A549 (cell line): ENCODE results near the gene SPRYD7. TPM values are rescaled to one million over a fixed set of nuclear protein-coding genes. Genes with fewer than 3 reads are reported as not detected.
A peak's percentile ranks its signal among the peaks of the same experiment; 100 is the strongest.

ENCODE experiments used
- ATAC-seq, 2 experiments: fragments of 200-7000 bp in 1 of 2; fragments of >200 bp in 1 of 2; cut with Nextera tagmentation in 1 of 2; cut with Tn5 transposase in 1 of 2; 3 replicates each; pipeline versions ENCODE4 v1.8.0 to v1.9.1; 2018 to 2020; ENCODE audit warnings: mild to moderate bottlenecking in 1 of 2, moderate library complexity in 1 of 2
- CTCF ChIA-PET: fragments of 300-600 bp; sonication (Branson Sonifier 250); formaldehyde crosslinking; extraction: SDS; loops from one replicate; lab custom pipeline; 2021; ENCODE audit warnings: antibody characterized with exemption, inconsistent platforms; lab: Yijun Ruan, JAX
- POLR2A ChIA-PET: fragments of 350-600 bp; formaldehyde crosslinking; extraction: SDS; loops from one replicate; lab custom pipeline; 2021; ENCODE audit warnings: antibody characterized with exemption, inconsistent platforms; lab: Yijun Ruan, JAX
- DNase-seq, 2 experiments: peaks; one replicate each; pipeline versions ENCODE4 v3.0.0 to v3.0.0-alpha.2; 2011 to 2016; ENCODE audit warnings: low read depth in 1 of 2, low spot score in 1 of 2
- FAIRE-seq: peaks from 2 replicates; lab custom pipeline; 2011; peaks lifted over from hg19 to GRCh38; lab: Jason Lieb, UNC
- H3K27ac ChIP-seq, 2 experiments: fragments of >200 bp; sonication (Bioruptor Twin); formaldehyde crosslinking; 3 replicates each; pipeline ENCODE4 v1.5.1; 2016 to 2017
- H3K4me1 ChIP-seq: fragments of >200 bp; sonication (Bioruptor Twin); formaldehyde crosslinking; 3 replicates; pipeline ENCODE4 v1.6.1; 2016
- H3K4me2 ChIP-seq: fragments of >200 bp; sonication (Bioruptor Twin); formaldehyde crosslinking; 3 replicates; pipeline ENCODE4 v1.6.1; 2016
- H3K4me3 ChIP-seq: fragments of >200 bp; sonication (Bioruptor Twin); formaldehyde crosslinking; 3 replicates; pipeline ENCODE4 v1.5.1; 2016
- H3K9me3 ChIP-seq: fragments of >200 bp; sonication (Bioruptor Twin); formaldehyde crosslinking; 3 replicates; pipeline ENCODE4 v1.6.1; 2016
- ATOH8 ChIP-seq: fragments of 250-450 bp; sonication (Bioruptor Pico); IDR thresholded peaks from 2 replicates; pipeline ENCODE4 v1.5.0; 2020; ENCODE audit warnings: low read depth, mild to moderate bottlenecking, moderate library complexity
- BHLHE40 ChIP-seq: IDR thresholded peaks from 2 replicates; pipeline ENCODE4 v1.6.1; 2012; ENCODE audit warnings: low read depth, low read length, inconsistent platforms
- CBX8 ChIP-seq: fragments of 200-600 bp; sonication (generic); IDR thresholded peaks from 2 replicates; pipeline ENCODE4 v1.6.1; 2016
- CHD2 ChIP-seq: fragments of 150-350 bp; IDR thresholded peaks from 2 replicates; pipeline ENCODE4 v1.6.1; 2014; ENCODE audit warnings: low read length; ENCODE audit not compliant: partially characterized antibody
- CTCF ChIP-seq: fragments of >200 bp; sonication (Bioruptor Twin); formaldehyde crosslinking; IDR thresholded peaks from 3 replicates; pipeline ENCODE4 v1.5.1; 2016
- E2F6 ChIP-seq: IDR thresholded peaks from 2 replicates; pipeline ENCODE4 v1.6.1; 2012; ENCODE audit warnings: low read depth, borderline replicate concordance
- EP300 ChIP-seq, 2 experiments: fragments of >200 bp; sonication (Bioruptor Twin); formaldehyde crosslinking; IDR thresholded peaks; 2 replicates in 1 of 2; 3 replicates in 1 of 2; pipeline ENCODE4 v1.6.1; 2016 to 2017
- FOSB ChIP-seq: fragments of 250-450 bp; sonication (Bioruptor Pico); IDR thresholded peaks from 2 replicates; pipeline ENCODE4 v1.5.0; 2020; ENCODE audit warnings: mild to moderate bottlenecking, moderate library complexity
- FOSL2 ChIP-seq, 2 experiments: fragments of 450-650 bp in 1 of 2; fragments of >200 bp in 1 of 2; sonication (Bioruptor Twin) in 1 of 2; formaldehyde crosslinking; IDR thresholded peaks; 2 replicates each; pipeline versions ENCODE4 v1.5.0 to v1.6.1; 2016 to 2020; ENCODE audit warnings: mild to moderate bottlenecking in 1 of 2, moderate library complexity in 1 of 2
- FOXS1 ChIP-seq: fragments of 250-450 bp; sonication (Bioruptor Pico); IDR thresholded peaks from 2 replicates; pipeline ENCODE4 v1.5.0; 2020; ENCODE audit warnings: mild to moderate bottlenecking, moderate library complexity
- HDAC2 ChIP-seq: fragments of 200-600 bp; sonication (generic); IDR thresholded peaks from 2 replicates; pipeline ENCODE4 v1.6.1; 2016
- HOXA7 ChIP-seq: fragments of 250-450 bp; sonication (Bioruptor Pico); IDR thresholded peaks from 2 replicates; pipeline ENCODE4 v1.5.0; 2020; ENCODE audit warnings: mild to moderate bottlenecking, moderate library complexity
- JUNB ChIP-seq: fragments of >200 bp; sonication (Bioruptor Twin); formaldehyde crosslinking; IDR thresholded peaks from 2 replicates; pipeline ENCODE4 v1.6.1; 2016
- MAFK ChIP-seq: fragments of 450-650 bp; IDR thresholded peaks from 2 replicates; pipeline ENCODE4 v1.6.1; 2014; ENCODE audit not compliant: partially characterized antibody
- PBX3 ChIP-seq: IDR thresholded peaks from 2 replicates; pipeline ENCODE4 v1.6.1; 2012
- PHF8 ChIP-seq: fragments of 200-600 bp; sonication (generic); IDR thresholded peaks from 2 replicates; pipeline ENCODE4 v1.6.1; 2016; ENCODE audit warnings: low read depth, mild to moderate bottlenecking, antibody characterized with exemption, moderate library complexity, borderline replicate concordance
- RAD21 ChIP-seq, 2 experiments: fragments of >200 bp in 1 of 2; sonication (Bioruptor Twin) in 1 of 2; formaldehyde crosslinking in 1 of 2; IDR thresholded peaks in 1 of 2; conservative IDR thresholded peaks in 1 of 2; 2 replicates in 1 of 2; 3 replicates in 1 of 2; pipeline ENCODE4 v1.6.1; 2012 to 2018; ENCODE audit warnings: inconsistent platforms in 1 of 2
- RCOR1 ChIP-seq: fragments of 150-350 bp; IDR thresholded peaks from 2 replicates; pipeline ENCODE4 v1.6.1; 2014; ENCODE audit warnings: antibody characterized with exemption, low read length, low read depth
- RNF2 ChIP-seq: fragments of 200-600 bp; sonication (generic); IDR thresholded peaks from 2 replicates; pipeline ENCODE4 v1.6.1; 2016; ENCODE audit warnings: low read depth, mild to moderate bottlenecking, antibody characterized with exemption, moderate library complexity, borderline replicate concordance
- SMC3 ChIP-seq: fragments of >200 bp; sonication (Bioruptor Twin); formaldehyde crosslinking; IDR thresholded peaks from 3 replicates; pipeline ENCODE4 v1.6.1; 2018; ENCODE audit warnings: inconsistent platforms
- TP53 ChIP-seq: fragments of 250-450 bp; sonication (Bioruptor Pico); IDR thresholded peaks from 2 replicates; pipeline ENCODE4 v1.5.0; 2021; ENCODE audit warnings: mild to moderate bottlenecking, moderate library complexity
- ZFP36 ChIP-seq: fragments of 450-650 bp; IDR thresholded peaks from 2 replicates; pipeline ENCODE4 v1.6.1; 2014; ENCODE audit warnings: borderline replicate concordance; ENCODE audit not compliant: partially characterized antibody
- WGBS: methylation state at CpG from one replicate; pipeline ENCODE4 v1.1.6; 2017; ENCODE audit errors: missing lambda C conversion rate; 5-methylcytosine and 5-hydroxymethylcytosine counted together
- polyA plus RNA-seq, 4 experiments: library from polyadenylated mRNA; depleted of rRNA in 3 of 4; stranded (reverse); fragments of >200 nt; fragmentation: RNase III in 1 of 4; extraction: RNeasy Plus Mini Kit Qiagen cat#74134 plus additional on column Dnase treatment in 1 of 4; gene quantifications; 2 replicates in 3 of 4; 3 replicates in 1 of 4; pipeline ENCODE4 v1.2.3, GENCODE V29; 2011 to 2017

Gene SPRYD7
- polyA plus RNA-seq, 2 of the 4 experiments (the other 2 are of a cell fraction), result 11.6 to 13.6 TPM

- POLR2A ChIA-PET, result interaction anchor here (1.0 kb wide), 1 partner anchor 19 kb away, joined by 3 read pairs; the partner anchor contains the start of gene TRIM13
- WGBS, result 81% methylated on average over 3 of the region's 3 CpGs
- CTCF ChIA-PET, result interaction anchor here (0.5 to 2.2 kb wide), 4 partner anchors 24 to 934 kb away, joined by 3 to 8 read pairs (median 3); no protein-coding TSS in a partner anchor
These were observed 41.9 kb upstream of the SPRYD7 start for GRCh38 chr13:49977992-49978391.

GRCh38 chr13:49976314-49977258 lies 40.4 kb upstream of the SPRYD7 start:
- Histone ChIP-seq H3K27ac (no peak overlapping the region; a peak in 1 of 6 replicates), H3K4me2 (no peak overlapping the region)

More at GRCh38 chr13:49977992-49978391, 41.9 kb upstream of the SPRYD7 start:
- H3K4me3 ChIP-seq, result no peak overlapping the region
- ATAC-seq (no peak), FAIRE-seq (no peak), DNase-seq (no peak)
- TF ChIP-seq FOSL2 (IDR thresholded peaks at IDR 0.05), result no peak
- no peak for TF ChIP-seq FOSL2 (CRISPR knock-in tag; IDR thresholded peaks at IDR 0.05)
- TF ChIP-seq HDAC2, result no peak
- TF ChIP-seq BHLHE40, result no peak
- TF ChIP-seq E2F6, result no peak
- TF ChIP-seq JUNB, result no peak
- no peak for TF ChIP-seq CTCF
- no peak for TF ChIP-seq FOXS1 (CRISPR knock-in tag)
- TF ChIP-seq FOSB, result no peak
- TF ChIP-seq RCOR1, result no peak
- TF ChIP-seq TP53 (CRISPR knock-in tag), result no peak
- no peak for TF ChIP-seq EP300 (IDR thresholded peaks at IDR 0.05)
- no peak for TF ChIP-seq CBX8
- no peak for TF ChIP-seq PHF8
- TF ChIP-seq ZFP36, result no peak
- no peak for TF ChIP-seq RNF2
- TF ChIP-seq RAD21 (conservative IDR thresholded peaks at IDR 0.05 in 1 of 2, IDR thresholded peaks at IDR 0.05 in 1 of 2), result no peak
- TF ChIP-seq HOXA7 (CRISPR knock-in tag), result no peak
- no peak for TF ChIP-seq PBX3
- TF ChIP-seq MAFK, result no peak
- TF ChIP-seq ATOH8 (CRISPR knock-in tag), result no peak
- no peak overlapping the region for H3K27ac ChIP-seq
- H3K4me1 ChIP-seq, result peaks cover 7% of the 10 kb centered on the region; the same call in 1 of the 3 replicates
- no peaks in the 10 kb centered on the region for H3K9me3 ChIP-seq
- H3K4me2 ChIP-seq, result no peak overlapping the region

More at GRCh38 chr13:49976314-49977258, 40.4 kb upstream of the SPRYD7 start:
- ChIA-PET POLR2A (interaction anchor here (0.7 kb wide), 1 partner anchor 201 kb away, joined by 4 read pairs; no protein-coding TSS in a partner anchor), CTCF (interaction anchor here (0.6 to 2.3 kb wide), 23 partner anchors 9 to 1096 kb away, joined by 3 to 13 read pairs (median 3); no protein-coding TSS in a partner anchor)
- DNase-seq, result peak; percentile 41 to 67
- Histone ChIP-seq H3K4me1 (peaks cover 7% of the 10 kb centered on the region; the same call in 1 of the 3 replicates), H3K9me3 (no peaks in the 10 kb centered on the region), H3K4me3 (no peak overlapping the region)
- FAIRE-seq, result no peak
- ATAC-seq, result peak; percentile 76 to 88
- TF ChIP-seq SMC3 (peak; percentile 65), CHD2 (no peak), RAD21 (conservative IDR thresholded peaks at IDR 0.05 in 1 of 2, IDR thresholded peaks at IDR 0.05 in 1 of 2) (peak; percentile 77 to 88), CTCF (peak; percentile 72)
- 48% methylated on average over 8 of the region's 8 CpGs for WGBS
